Measurements from ENCODE around the gene SCYGR1. TPM values are rescaled to one million over a fixed set of nuclear protein-coding genes. Genes with fewer than 3 reads are reported as not detected.
A peak's percentile ranks its signal among the peaks of the same experiment; 100 is the strongest.
"Not testable (repeated sequence)": the region's sequence is repeated elsewhere in the genome, so short reads cannot be mapped to it uniquely, and the experiment has no call there.

The SCYGR1 gene
- not detected for polyA plus RNA-seq (ENCODE audit: insufficient read length)

GRCh38 chr2:227387583-227387982, at the start of gene SCYGR1:
TSS of gene SCYGR1 (minus strand) at chr2:227387949. CDS start at chr2:227387949, 0 bp downstream.
- DNase-seq: not testable (repeated sequence)

DNA sequence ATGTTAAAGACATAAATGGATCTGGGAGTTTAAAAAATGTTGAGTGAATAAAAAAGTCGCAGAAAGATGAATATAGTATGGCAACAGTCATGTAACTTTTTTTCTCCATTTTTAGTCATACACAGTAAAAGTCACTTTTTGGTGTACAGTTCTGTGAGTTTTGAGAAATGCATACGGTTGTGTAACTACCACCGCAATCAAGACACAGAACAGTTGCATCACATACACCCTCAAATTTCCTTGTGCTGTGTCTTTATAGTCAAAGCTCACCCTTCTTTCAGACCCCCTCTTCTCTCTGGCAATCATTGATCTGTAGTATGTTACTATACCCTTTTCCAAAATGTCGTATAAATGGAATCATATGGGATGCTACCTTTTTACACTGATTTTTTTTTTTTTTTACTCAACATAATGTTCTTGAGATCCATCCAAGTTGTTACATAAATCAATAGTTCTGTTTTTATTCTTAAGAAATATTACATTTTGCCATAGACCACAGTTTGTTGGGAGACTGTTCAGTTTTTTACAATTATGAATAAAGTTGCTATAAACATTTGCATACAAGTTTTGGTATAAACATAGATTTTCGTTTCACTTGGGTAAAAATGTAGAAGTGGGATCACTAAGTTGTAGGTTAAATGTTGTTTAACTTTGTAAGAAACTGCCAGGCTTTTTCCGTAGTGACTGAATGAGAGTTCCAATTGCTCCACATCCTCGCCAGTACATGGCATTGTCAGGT, 48.9 kb upstream of the SCYGR1 start:
- no peak for DNase-seq

DNA sequence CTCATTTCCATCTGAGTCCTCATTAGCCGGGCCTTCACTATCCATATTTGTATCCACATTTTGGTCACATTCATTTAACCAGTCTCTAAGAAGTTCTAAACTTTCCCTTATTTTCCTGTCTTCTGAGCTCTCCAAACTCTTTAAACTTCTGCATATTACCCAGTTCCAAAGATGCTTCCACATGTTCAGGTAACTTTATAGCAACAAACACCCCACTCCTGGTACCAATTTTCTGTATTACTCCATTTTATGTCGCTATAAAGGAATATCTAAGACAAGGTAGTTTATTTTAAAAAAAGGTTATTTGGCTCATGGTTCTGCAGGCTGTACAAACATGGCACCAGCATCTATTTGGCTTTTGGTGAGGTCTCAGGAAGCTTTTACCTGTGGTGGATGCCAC, 45.4 kb upstream of the SCYGR1 start:
- no peak for DNase-seq

- no peak for DNase-seq
Measured at GRCh38 chr2:227430639-227431038, 42.9 kb upstream of the SCYGR1 start.

DNA sequence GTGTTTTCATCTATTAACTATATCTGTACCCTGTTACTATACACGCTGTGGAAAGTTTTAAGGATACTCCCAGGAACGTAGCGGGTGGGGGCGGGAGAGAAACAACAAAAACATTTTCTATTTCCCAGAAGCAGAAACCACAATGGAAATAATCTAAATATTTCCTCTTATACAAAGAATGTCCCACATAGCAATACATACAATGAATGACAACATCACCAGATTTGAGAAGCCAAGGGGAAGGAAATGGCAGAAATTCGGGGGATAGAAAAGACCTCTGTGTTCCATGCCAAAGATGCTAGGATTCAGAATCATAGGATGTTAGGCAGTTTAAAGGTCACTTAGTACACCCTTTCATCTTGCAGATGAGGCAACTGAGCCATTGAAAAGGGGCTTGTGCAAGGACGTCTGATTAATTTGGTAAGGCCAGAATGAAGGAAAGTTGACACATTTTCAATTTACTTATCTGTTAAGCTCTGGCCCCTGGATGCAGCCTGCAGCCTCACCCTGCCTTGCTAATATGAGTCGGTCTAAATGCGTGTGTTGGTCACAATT, 41.1 kb upstream of the SCYGR1 start:
- DNase-seq: no peak

DNA sequence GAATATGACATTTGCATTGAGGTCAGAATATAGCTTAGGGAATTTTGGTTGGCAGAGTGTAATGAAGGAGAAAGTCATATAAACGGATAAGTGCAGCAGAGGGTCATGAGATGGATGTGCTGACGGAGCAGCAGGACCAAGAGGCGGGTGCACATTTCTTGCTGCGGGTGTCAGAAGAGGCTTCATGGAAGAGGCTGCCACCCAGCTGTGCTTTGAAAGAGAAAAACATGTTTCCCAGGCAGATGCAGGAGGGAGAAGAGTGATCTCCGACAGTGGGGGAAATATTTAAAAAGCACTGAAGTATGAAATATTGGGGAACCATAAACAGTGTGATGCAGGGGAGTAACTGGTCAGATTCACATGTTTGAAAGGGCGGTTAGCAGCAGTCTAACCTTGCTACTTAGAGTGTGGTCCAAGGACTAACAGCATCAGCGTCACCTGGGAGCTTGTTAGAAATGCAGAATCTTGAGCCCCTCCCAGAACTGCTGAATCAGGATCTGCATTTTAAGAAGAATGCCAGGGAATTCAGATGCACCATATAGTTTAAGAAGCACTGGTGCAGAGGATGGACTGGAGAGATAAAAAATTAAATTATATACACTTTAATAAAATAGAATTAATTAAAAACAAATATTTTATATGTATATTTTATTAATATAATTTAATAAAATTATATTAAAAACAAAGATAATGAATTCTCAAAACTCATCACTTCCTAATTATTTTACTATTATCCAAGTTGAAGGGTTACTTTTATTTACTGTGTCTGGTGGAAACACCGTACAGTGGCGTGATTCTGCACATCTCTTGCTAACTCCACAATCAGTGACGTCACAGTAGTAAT, 36.1 kb upstream of the SCYGR1 start:
- DNase-seq: no peak

DNA sequence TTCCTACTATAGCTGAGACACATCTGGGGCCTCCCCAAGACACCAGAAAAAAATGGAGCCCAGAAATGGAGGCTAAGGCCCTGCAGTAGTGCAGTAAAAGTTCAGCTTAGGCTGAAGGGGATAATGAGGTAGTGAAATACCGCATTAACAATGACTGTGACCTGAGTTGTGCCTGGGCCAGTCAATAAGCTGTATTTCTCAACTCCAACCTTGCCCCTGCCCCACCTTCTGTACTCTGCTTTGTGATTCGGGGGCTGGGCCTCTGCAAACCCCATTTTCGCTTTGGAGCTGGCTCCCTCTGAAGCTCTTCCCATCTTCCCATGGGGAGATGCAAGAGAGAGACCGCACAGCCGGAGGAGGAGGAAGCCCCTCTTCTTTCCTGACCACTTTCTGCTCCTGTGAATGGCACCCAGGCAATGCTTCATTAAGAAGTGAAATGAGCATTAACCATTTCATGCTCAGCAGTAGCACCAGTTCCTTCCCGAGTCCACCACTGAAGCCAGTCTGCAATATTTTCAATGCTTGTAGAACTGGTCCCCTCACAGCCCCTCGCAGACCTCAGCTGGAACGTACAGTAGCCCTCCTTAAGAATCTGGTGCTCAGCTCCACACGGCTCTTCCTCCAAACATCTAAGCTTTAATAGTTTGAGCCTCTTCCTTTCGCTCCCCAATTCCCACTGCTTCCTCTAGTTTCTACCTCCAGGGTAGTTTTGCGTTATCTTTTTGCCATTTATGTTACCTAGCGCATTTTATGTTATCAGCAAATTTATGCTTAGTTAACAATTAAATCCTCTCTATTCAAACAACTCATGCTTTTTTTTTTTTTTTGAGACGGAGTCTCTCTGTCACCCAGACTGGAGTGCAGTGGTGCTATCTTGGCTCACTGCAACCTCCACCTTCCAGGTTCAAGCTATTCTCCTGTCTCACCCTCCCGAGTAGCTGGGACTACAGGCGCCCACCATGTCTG, 32.6 kb upstream of the SCYGR1 start:
- DNase-seq: no peak

DNA sequence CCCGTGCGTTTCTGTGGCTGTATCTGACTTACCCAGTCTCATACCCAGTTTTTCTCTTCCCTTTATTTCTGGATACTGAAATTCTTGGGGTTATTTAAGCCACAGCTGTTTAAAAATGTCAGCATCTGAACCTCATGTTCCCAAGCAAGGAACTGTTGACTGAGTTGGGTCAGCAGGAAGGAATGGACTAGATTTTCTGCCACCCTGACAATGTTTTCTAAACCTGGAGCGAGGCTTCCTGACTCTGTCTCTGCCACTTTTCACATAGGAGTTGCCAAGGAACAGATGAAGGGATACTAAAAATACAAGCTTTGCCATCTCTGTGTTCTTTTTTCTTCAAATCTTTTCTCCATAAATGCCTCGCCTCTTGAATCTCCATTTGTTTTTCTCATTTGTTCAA, 29.0 kb upstream of the SCYGR1 start:
- no peak for DNase-seq

- peak; percentile 25 for DNase-seq
Measured at GRCh38 chr2:227415538-227416424, 28.0 kb upstream of the SCYGR1 start.

- no peak for DNase-seq
Measured at GRCh38 chr2:227414846-227415245, 27.1 kb upstream of the SCYGR1 start.

DNA sequence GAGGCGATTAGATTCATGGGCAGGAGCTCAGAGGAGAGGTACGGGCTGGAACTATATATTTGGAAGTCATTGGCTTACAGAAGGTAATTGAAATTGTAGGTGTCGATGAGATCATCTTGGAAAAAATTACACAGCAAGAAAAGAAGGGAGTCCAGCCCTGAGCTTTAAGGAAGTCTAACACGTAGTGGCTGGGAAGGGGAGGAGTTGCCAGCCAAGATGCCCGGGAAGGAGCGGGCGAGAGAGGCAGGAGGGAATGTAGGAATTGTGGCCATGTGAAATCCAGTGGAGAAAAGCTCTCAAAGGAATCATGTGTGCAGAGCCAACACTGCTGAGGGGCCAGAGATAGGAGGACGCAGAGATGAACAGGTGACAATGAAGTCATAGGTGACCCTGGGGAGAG, 25.6 kb upstream of the SCYGR1 start:
- no peak for DNase-seq

GRCh38 chr2:227412877-227413276, 25.1 kb upstream of the SCYGR1 start:
- DNase-seq: no peak

DNA sequence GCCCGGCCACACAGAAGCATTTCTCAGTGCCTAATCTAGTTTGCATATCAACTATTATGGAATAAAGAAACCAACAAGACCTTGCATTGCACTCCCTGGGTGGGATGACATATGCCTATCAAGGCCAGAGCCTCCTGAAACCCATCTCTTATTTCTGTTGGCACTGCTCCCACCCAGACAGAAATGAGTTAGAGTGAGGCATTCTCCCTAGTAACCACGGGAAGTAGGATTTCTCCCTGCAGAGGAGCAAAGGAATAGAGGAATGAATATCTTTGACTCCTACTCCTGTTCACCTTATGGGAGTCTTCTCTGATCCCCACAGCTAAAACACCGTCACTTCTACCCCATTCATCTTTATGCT, 24.2 kb upstream of the SCYGR1 start:
- no peak for DNase-seq

- no peak for DNase-seq
Measured at GRCh38 chr2:227411320-227411989, 23.7 kb upstream of the SCYGR1 start.

DNA sequence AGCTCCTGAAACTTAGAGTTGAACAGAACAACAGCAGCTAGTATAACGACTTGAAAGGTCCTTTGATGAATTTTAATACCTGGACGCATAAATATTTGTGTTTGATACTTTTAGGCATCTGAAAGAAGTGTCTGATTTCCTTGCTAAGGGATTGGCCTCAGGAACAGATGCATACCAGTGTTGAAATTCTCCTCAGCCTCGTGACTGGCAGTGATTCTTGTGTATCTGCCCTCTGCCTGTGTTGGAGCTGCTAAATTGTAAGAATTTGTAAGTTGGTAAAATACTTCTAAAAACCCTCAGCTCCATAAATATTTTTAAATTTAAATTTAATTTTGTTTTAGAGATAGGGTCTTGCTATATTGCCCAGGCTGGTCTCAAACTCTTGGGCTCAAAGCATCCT, 22.4 kb upstream of the SCYGR1 start:
- no peak for DNase-seq

DNA sequence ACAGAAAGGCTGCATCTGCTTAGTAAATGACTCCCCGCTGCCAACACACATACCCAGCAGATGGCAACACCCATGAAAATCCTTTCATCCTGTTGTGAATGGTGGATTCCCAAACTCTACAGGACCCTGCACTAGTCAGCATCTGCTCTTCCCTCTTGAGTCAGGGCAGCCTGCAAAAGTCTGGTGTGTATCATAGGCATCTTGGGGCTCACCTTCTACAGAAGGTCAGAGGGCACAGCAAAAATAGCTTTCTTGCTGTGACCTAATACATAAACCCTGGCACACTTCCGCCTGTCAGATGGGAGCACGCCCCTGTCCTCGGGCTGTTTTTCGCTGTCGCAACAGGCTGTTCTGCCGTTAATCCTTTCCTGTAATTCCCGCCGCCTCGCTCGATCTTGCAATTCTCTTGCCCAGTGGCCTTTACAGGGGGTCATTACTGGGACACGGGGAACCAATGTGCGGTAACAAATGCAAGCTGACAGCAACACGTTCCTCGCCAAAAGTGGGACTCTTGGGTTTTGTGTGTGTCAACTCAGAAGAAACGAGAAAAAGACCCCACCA, 19.9 kb upstream of the SCYGR1 start:
- no peak for DNase-seq

GRCh38 chr2:227406177-227407031, 18.7 kb upstream of the SCYGR1 start:
- peak; percentile 73 for DNase-seq

GRCh38 chr2:227404585-227405271, 17.0 kb upstream of the SCYGR1 start:
- no peak for DNase-seq

GRCh38 chr2:227402959-227403358, 15.2 kb upstream of the SCYGR1 start:
- no peak for DNase-seq
